Stimulated activated naive CD8-positive, alpha-beta T cell treated with anti-CD3 and anti-CD28 coated beads, Interleukin-15, Interleukin-2, amounts not matched to agents 100 U/mL and 50 U/mL, for 24 hours (primary cell): Measurements from ENCODE around the gene ZNF692.

Source experiments
- ATAC-seq: fragments of 150-1000 bp; cut with Tn5 transposase; one replicate; pipeline ENCODE4 v1.10.0; 2021
- DNase-seq: peaks from one replicate; pipeline ENCODE4 v3.0.0; 2021

Gene ZNF692

GRCh38 chr1:248881261-248881660, 22.4 kb upstream of the ZNF692 start:
- DNase-seq (no peak), ATAC-seq (no peak)

GRCh38 chr1:248873993-248874533, 15.2 kb upstream of the ZNF692 start:
- ATAC-seq (peak; percentile 70), DNase-seq (peak; percentile 82)

DNA sequence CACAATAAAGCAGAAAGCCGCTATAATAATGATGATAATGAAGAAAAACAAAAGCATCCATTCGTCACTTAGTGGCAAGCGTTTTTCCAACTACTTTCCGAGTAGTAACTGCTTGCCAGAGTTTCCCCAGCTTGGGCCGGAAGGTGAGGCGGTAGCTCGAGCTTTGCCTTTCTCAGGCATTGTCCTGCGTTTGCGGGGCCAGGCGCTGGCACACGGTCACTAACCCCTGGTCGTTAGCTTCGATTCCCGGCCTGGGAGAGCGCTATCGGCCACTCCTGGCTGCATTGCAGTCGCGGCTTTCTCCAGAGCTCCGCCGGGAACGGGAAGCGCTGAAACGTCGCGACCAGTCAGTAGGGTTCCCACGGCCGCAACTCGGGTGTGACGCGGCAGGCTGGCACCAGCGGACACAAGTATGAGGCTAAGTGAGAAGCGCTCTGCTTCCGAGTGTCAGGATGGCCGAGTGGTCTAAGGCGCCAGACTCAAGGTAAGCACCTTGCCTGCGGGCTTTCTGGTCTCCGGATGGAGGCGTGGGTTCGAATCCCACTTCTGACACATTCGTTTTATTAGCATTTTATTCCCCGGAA, 14.6 kb upstream of the ZNF692 start:
- peak; percentile 93 for DNase-seq
- ATAC-seq = peak; percentile 90

DNA sequence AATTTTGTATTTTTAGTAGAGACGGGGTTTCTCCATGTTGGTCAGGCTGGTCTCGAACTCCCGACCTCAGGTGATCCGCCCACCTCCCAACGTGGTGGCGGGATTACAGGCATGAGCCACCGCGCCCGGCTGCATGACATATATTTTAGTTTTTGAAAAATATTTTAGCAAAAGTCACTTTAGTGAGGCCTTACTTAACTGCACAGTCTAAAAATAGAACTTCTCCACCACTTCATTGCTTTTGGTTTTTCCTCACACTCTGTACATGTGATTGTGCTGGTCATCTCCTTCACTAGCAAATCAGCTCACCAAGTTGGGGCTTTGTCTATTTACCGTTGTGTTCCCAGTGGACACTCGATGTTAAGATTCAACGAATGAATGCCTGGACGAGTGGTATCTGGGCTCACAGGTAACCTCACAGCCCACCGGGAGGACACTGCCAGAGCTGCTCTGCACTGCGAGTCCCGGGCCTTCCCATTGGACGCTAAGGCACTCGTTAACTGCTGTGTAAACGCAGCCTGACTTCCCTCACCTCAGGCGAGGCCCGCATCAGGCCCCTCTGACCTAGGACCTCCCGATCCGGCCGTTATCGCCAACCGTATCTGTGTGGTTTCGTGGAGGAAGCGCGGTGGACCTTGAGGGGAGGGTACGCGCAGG, 14.0 kb upstream of the ZNF692 start:
- DNase-seq (peak; percentile 72), ATAC-seq (peak; percentile 57)

- no peak for ATAC-seq
- no peak for DNase-seq
Observed at GRCh38 chr1:248871837-248872401, 13.0 kb upstream of the ZNF692 start.

DNA sequence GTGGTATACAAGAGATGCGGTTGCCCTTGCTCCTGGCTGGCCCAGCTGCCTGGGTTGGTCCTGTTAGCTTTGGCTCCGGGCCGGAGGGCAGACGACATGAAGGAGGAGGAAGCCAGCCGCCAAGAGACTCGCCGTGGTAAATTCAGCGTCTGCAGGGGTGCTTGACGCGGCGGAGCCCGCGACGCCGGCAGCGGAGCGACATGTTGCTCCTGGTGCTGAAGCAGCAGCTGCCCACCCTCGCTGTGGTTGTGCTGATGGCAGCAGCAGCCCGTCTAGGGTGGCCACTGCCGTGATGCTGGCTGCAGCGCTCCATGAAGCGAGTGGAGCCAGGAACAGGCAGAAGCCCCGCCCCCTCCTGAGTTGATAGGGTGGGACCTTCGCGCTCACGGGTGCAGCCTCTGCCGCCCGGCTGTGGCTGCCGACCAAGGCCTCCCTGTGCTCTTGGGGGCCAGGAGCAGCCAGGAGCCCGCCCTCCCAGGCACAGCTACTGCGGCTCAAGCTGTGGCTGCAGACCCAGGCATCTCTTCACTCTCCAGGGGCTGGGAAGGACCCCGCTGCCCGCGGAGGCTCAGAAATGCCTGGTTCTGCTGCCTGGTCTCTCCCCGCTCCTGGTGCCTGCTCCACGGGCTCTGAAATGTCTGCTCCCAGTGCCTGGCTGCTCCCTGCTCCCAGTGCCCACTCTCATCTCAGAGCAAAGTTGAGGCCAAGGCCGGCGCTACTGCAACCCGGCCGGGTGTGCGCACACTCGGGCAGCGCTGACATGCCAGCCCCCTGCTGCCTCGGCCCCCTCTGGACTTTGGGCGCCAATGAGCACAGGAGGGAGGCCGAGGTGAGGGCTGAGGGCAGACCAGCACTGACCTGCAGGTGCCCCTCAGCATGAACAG, 4.4 kb upstream of the ZNF692 start:
- DNase-seq = peak; percentile 89
- peak; percentile 72 for ATAC-seq

GRCh38 chr1:248862695-248862997, 3.8 kb upstream of the ZNF692 start:
- peak; percentile 32 for DNase-seq
- peak; percentile 24 for ATAC-seq

GRCh38 chr1:248861616-248862015, 2.7 kb upstream of the ZNF692 start:
- ATAC-seq (no peak), DNase-seq (no peak)

DNA sequence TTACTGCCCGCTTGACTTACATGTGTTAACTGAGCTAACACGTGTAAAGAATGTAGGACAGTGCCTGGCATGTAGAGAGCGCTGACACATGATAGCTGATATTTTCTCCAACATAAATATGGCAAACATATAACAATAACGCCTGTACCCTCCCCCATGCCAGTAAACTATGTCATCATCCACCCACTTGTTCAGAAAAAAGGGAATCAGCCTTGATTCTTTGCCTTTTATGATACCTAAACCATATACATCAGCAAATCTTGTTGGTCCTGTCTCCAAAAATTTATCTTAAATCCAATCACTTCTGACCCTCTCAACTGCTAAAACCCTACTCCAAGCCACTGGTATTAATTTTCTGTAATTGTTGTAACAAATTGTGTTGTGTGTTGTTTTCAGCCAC, 1.1 kb upstream of the ZNF692 start:
- DNase-seq (no peak), ATAC-seq (no peak)

DNA sequence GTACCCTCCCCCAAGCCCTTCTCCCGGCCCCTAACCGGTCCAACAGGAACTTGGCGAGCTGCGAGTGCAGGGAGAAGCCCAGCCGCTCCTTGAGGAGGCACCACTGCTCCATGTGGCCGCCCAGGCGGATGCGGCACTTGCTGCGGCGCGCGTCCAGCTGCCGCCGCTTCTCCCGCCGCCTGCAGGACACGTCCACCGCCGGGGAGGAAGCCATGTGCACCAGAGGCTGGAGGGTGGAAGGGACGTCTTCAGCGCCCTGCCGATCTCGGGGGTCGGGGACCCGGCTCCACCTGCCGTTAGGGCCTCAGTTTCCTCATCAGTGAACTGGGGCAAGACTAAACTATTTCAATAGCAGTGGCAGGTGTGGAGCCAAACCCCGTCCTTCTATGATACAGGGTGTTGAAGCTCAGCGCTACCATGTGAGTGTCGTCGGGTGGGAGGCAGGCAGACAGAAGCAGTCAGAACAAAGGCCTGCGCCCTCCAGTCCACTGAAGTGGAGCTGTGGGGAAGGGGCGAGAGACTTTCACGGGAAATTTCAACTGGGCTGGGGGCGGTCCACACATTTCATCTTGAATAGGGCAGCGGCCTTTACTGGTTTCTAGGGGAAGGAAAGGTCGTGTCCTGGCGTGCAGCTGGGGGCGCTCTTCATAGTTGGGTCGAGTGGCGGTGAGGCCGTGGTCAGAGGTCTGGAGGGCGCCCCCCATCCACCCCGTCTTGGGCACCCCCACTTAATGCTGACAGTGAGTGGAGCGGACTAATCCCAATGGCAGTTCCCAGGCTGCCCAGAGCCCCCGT, 592 bp downstream of the ZNF692 start:
- ATAC-seq = peak; percentile 41

GRCh38 chr1:248857749-248858095, 1.2 kb downstream of the ZNF692 start:
- no peak for ATAC-seq
- DNase-seq = no peak

More for the DNA sequence above, 592 bp downstream of the ZNF692 start:
- DNase-seq = peak; percentile 47

GRCh38 chr1:248857201-248857600, 1.7 kb downstream of the ZNF692 start:
- ATAC-seq = no peak
- no peak for DNase-seq

DNA sequence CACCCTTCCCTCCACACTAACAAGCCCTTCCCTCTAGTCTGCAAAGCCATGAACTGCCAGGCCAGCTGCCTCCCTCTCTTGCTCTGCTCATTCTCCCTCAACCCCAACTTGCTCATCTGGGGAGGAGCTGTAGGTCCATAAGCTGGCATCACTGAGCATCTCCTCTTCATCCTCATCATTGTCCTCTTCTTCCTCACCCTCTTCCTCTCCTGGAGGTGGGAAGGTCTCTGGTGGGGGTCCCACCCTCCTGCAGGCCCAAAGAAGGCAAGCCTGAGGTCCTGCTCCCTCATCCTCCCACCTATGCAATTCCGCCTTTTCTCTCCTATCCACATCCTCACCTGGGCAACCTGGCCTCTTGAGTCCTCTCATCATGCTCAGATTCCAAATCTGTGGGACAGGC, 2.7 kb downstream of the ZNF692 start:
- DNase-seq (no peak), ATAC-seq (no peak)

- ATAC-seq (no peak), DNase-seq (no peak)
Observed at GRCh38 chr1:248855580-248855979, 3.3 kb downstream of the ZNF692 start.

DNA sequence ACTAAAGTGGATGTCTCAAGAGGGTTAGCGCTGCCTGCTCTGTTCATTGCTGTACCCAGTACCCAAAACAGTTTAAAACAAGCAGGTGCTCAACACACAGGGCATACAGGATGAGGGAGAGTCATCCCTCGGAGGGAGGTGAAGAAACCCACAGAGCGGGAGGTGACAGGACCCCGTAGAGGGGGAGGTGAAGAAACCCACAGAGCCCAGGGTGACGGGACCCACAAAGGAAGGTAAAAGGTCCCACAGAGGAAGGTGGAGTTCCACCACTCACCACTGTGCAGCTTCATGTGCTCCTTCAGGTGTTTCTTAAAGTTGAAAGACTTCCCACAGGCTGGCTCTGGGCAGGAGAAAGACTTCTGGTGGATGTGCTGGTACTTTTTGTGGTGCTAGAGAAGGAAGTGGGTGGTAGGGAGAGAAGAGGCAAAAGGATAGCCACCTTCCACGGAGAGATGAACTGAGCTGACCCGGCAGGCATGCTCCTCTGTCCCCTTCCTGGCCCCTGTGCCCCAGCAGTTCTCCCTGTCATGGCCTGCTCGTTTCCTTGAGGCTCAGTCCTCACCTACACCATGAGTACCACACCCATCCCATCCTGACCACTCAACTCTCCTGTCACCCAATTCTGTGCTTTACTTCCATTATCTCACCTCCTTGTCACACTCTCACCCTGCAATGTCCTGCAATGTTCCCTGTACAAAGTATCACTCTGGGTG, 5.1 kb downstream of the ZNF692 start:
- ATAC-seq (peak; percentile 42), DNase-seq (peak; percentile 37)

GRCh38 chr1:248852481-248853405, 6.1 kb downstream of the ZNF692 start:
- ATAC-seq (no peak), DNase-seq (no peak)

- DNase-seq = no peak
- ATAC-seq = no peak
Observed at GRCh38 chr1:248851390-248851789, 7.5 kb downstream of the ZNF692 start.

- DNase-seq (no peak), ATAC-seq (no peak)
Observed at GRCh38 chr1:248850536-248851251, 8.2 kb downstream of the ZNF692 start.

GRCh38 chr1:248850124-248850523, 8.8 kb downstream of the ZNF692 start:
- DNase-seq (no peak), ATAC-seq (no peak)

- ATAC-seq (no peak), DNase-seq (no peak)
Observed at GRCh38 chr1:248849637-248850036, 9.2 kb downstream of the ZNF692 start.
